A549 (cell line): ENCODE data around the gene ITFG2.

ENCODE experiments used
- CTCF ChIP-seq: fragments of >200 bp; sonication (Bioruptor Twin); formaldehyde crosslinking; IDR thresholded peaks from 3 replicates; pipeline ENCODE4 v1.5.1; 2016
- EP300 ChIP-seq, 2 experiments: fragments of >200 bp; sonication (Bioruptor Twin); formaldehyde crosslinking; IDR thresholded peaks; 2 replicates in 1 of 2; 3 replicates in 1 of 2; pipeline ENCODE4 v1.6.1; 2016 to 2017
- HOXB13 ChIP-seq: fragments of 250-450 bp; sonication (Bioruptor Pico); IDR thresholded peaks from 2 replicates; pipeline ENCODE4 v1.5.0; 2020; ENCODE audit warnings: low read depth, mild to moderate bottlenecking, moderate library complexity
- MAFK ChIP-seq: fragments of 450-650 bp; IDR thresholded peaks from 2 replicates; pipeline ENCODE4 v1.6.1; 2014; ENCODE audit not compliant: partially characterized antibody
- MYC ChIP-seq: IDR thresholded peaks from 2 replicates; pipeline ENCODE4 v1.6.1; 2012; ENCODE audit warnings: mild to moderate bottlenecking, inconsistent platforms, low read length, improper control_type of control experiment, borderline replicate concordance
- NPAS2 ChIP-seq: fragments of 250-450 bp; sonication (Bioruptor Pico); IDR thresholded peaks from 2 replicates; pipeline ENCODE4 v1.8.0; 2022; ENCODE audit warnings: mild to moderate bottlenecking, moderate library complexity, borderline replicate concordance
- POLR2A ChIP-seq: IDR thresholded peaks from 2 replicates; pipeline ENCODE4 v1.6.1; 2012; ENCODE audit warnings: mild to moderate bottlenecking, low read length
- RFX5 ChIP-seq: fragments of 450-650 bp; IDR thresholded peaks from 2 replicates; pipeline ENCODE4 v1.7.1; 2014; ENCODE audit warnings: antibody characterized with exemption, mild to moderate bottlenecking, moderate library complexity
- SMC3 ChIP-seq: fragments of >200 bp; sonication (Bioruptor Twin); formaldehyde crosslinking; IDR thresholded peaks from 3 replicates; pipeline ENCODE4 v1.6.1; 2018; ENCODE audit warnings: inconsistent platforms
- USF2 ChIP-seq: fragments of 450-650 bp; IDR thresholded peaks from 2 replicates; pipeline ENCODE4 v1.6.1; 2014; ENCODE audit warnings: antibody characterized with exemption

- TF ChIP-seq RFX5, result no peak
- TF ChIP-seq CTCF, result no peak
- TF ChIP-seq HOXB13, result no peak
- TF ChIP-seq MYC, result no peak
- TF ChIP-seq SMC3, result no peak
- TF ChIP-seq USF2, result no peak
- no peak for TF ChIP-seq MAFK
- TF ChIP-seq NPAS2, result no peak
- TF ChIP-seq POLR2A, result no peak
- no peak for TF ChIP-seq EP300 (IDR thresholded peaks at IDR 0.05)
Observed at GRCh38 chr12:2765608-2766007, 46.9 kb upstream of the ITFG2 start.
